WERI-Rb-1 (cell line): ENCODE data around the gene LRBA.

ENCODE experiments used
- DNase-seq: peaks from one replicate; pipeline ENCODE4 v3.0.0-alpha.2; 2020
- H3K27ac ChIP-seq: fragments of 250-450 bp; sonication (Bioruptor Pico); 2 replicates; pipeline ENCODE4 v1.5.1; 2020; ENCODE audit warnings: mild to moderate bottlenecking, moderate library complexity
- H3K27me3 ChIP-seq: fragments of 250-450 bp; sonication (Bioruptor Pico); 2 replicates; pipeline ENCODE4 v1.5.1; 2021; ENCODE audit warnings: mild to moderate bottlenecking, low read depth, moderate library complexity; ENCODE audit not compliant: insufficient read depth, severe bottlenecking
- H3K36me3 ChIP-seq: fragments of 250-450 bp; sonication (Bioruptor Pico); 2 replicates; pipeline ENCODE4 v1.5.1; 2020; ENCODE audit warnings: mild to moderate bottlenecking, moderate library complexity
- H3K4me3 ChIP-seq: 2 replicates; pipeline ENCODE4 v1.5.1; 2011; ENCODE audit warnings: low read depth, mild to moderate bottlenecking, control low read depth, low read length
- H3K9me3 ChIP-seq: fragments of 250-450 bp; sonication (Bioruptor Pico); 2 replicates; pipeline ENCODE4 v1.5.1; 2021; ENCODE audit warnings: mild to moderate bottlenecking, moderate library complexity; ENCODE audit not compliant: severe bottlenecking
- CTCF ChIP-seq: IDR thresholded peaks from 2 replicates; pipeline ENCODE4 v1.5.1; 2011; ENCODE audit warnings: low read depth, mild to moderate bottlenecking, control low read depth, inconsistent platforms, low read length

LRBA gene

GRCh38 chr4:150322646-150323045 lies 692.4 kb downstream of the LRBA start:
- no peak overlapping the region for H3K27ac ChIP-seq
- DNase-seq = no peak
- peaks cover 2% of the 10 kb centered on the region; the same call in 1 of the 2 replicates for H3K36me3 ChIP-seq
- H3K27me3 ChIP-seq = no peaks in the 10 kb centered on the region
- H3K4me3 ChIP-seq = no peak overlapping the region
- TF ChIP-seq CTCF = no peak
- H3K9me3 ChIP-seq = peaks cover 3% of the 10 kb centered on the region

DNA sequence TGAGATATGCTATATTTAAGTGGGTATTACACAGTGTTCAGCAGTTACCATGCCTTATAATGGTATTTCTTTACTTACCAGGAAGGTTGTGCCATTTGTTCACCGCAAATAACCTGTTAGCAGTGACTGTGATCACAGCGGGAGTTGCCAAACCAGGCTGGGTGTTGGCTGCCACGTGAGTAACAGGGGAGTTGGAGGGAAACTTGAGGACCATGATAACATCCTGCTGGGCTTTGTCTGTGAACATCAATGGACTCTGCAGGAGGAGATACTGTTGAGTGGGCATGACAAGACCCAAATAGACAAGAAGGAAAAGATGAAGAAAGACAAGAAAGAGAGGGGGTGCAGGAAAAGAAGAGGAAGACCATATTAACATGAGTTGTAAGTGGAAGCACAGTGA lies 694.0 kb downstream of the LRBA start:
- no peak for TF ChIP-seq CTCF
- DNase-seq = no peak
- no peak overlapping the region for H3K4me3 ChIP-seq
- H3K27ac ChIP-seq = no peak overlapping the region
- H3K36me3 ChIP-seq = peaks cover 2% of the 10 kb centered on the region; the same call in 1 of the 2 replicates
- H3K27me3 ChIP-seq = no peaks in the 10 kb centered on the region
- H3K9me3 ChIP-seq = peaks cover 3% of the 10 kb centered on the region

DNA sequence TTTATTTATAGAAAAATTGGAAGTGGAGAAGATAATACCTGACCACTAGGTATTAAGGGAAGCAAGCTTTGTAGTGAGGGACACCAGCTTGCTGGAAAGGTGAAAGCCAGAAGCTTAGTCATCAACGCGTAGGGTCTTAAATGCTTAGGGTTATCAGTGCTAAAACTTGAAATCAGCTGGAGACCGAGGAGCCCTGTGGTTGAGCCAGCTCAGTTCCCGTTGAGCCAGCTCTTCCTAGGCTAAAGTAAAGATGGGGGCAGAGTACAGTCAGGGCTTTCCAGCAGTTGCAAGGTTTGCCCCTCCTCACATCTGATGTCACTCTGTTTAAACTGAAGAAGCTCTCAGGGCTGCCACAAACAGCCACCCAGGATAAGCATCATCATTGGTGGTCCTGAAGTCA lies 696.1 kb downstream of the LRBA start:
- Histone ChIP-seq H3K4me3 (no peak overlapping the region), H3K36me3 (no peaks in the 10 kb centered on the region; the same call in 1 of the 2 replicates), H3K9me3 (no peaks in the 10 kb centered on the region), H3K27ac (no peak overlapping the region), H3K27me3 (no peaks in the 10 kb centered on the region)
- TF ChIP-seq CTCF = no peak
- peak; percentile 64 for DNase-seq

GRCh38 chr4:150318527-150318926 lies 696.6 kb downstream of the LRBA start:
- Histone ChIP-seq H3K9me3 (no peaks in the 10 kb centered on the region), H3K27me3 (no peaks in the 10 kb centered on the region), H3K36me3 (no peaks in the 10 kb centered on the region; the same call in 1 of the 2 replicates), H3K27ac (no peak overlapping the region), H3K4me3 (no peak overlapping the region)
- no peak for TF ChIP-seq CTCF
- no peak for DNase-seq

DNA sequence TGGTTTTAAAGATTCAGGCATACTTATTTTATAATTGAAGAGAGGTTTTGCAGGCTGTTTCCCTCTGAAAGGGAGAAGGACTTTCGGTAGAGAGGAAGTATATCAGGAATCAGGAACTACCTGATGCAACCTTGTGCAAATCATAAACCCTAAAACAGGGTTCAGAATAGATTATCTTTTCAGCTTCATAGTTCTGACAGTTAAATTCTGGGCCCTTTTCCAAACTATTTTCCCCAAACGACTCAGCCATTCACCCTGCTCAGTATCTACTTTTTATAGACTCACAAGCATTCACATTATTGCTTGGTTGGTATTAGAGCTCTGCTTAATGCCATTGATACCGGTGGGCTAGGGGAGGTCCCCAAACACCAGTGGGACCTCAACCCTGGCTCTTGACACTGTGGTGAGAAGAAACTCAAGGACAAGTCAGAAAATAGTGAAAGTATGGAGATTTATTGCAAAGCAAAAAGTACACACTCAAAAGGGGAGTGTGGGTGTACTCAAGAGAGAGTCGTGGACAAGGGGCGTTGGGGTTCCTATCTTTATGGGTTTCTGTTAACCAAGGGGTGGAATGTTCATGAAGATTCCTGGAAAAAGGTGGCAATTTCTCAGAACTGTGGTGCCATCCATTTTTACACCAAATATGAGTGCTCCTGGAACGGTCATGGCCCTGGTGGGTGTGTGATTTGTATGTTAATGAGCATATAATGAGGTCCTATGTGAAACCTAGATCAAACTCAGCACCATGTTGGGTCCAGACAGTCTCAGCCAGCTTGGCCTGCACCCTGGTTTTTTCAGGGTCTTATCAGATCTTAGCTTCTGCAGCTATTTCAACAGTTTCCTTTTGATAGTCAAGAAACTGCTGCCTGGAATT lies 698.5 kb downstream of the LRBA start:
- H3K27me3 ChIP-seq = no peaks in the 10 kb centered on the region
- no peak for DNase-seq
- no peak overlapping the region for H3K4me3 ChIP-seq
- no peak overlapping the region for H3K27ac ChIP-seq
- no peak for TF ChIP-seq CTCF
- H3K36me3 ChIP-seq = no peaks in the 10 kb centered on the region; the same call in 1 of the 2 replicates
- H3K9me3 ChIP-seq = no peaks in the 10 kb centered on the region
